ENCODE results near the gene RIN1. TPM values are rescaled to one million over a fixed set of nuclear protein-coding genes. Genes with fewer than 3 reads are reported as not detected.

RIN1 gene
- total and polyA plus RNA-seq, 10 donors: 2.3 to 10.9 (median 7.6) TPM

- H3K36me3 ChIP-seq: no peaks in the 10 kb centered on the region
- intact Hi-C loops (cut with DNase I; ENCODE audit: low total_unique reads): loop anchor here (5.0 kb wide), 1 partner anchor 77 kb away; no protein-coding TSS in a partner anchor
- no peak overlapping the region for H3K27ac ChIP-seq
- H3K27me3 ChIP-seq (replicated peaks in 1 of 7): no peaks in the 10 kb centered on the region
- no peak for DNase-seq
- H3K4me3 ChIP-seq: no peak overlapping the region
- peaks cover 5 to 41% (median 22%) of the 10 kb centered on the region in 6 donors for H3K4me1 ChIP-seq
- H3K9me3 ChIP-seq: no peaks in the 10 kb centered on the region
- WGBS, 5 donors: 86 to 88% (median 86%) methylated on average over 8 of the region's 8 CpGs
- TF ChIP-seq POLR2A (IDR thresholded peaks at IDR 0.05): no peak
- TF ChIP-seq CTCF (IDR thresholded peaks at IDR 0.05 in 8 of 11, conservative IDR thresholded peaks at IDR 0.05 in 3 of 11): no peak
- TF ChIP-seq POLR2AphosphoS5 (IDR thresholded peaks at IDR 0.05): no peak
Measured at GRCh38 chr11:66310324-66310723, 25.9 kb downstream of the RIN1 start.

- DNase-seq: no peak
- no peak overlapping the region for H3K4me3 ChIP-seq
- no peak overlapping the region for H3K27ac ChIP-seq
- TF ChIP-seq POLR2A (IDR thresholded peaks at IDR 0.05) (no peak), CTCF (IDR thresholded peaks at IDR 0.05 in 8 of 11, conservative IDR thresholded peaks at IDR 0.05 in 3 of 11) (no peak)
- intact Hi-C loops (cut with DNase I; ENCODE audit: low total_unique reads): no loop called here
- no peaks in the 10 kb centered on the region for H3K36me3 ChIP-seq
- H3K9me3 ChIP-seq: no peaks in the 10 kb centered on the region
- no peaks in the 10 kb centered on the region for H3K27me3 ChIP-seq (replicated peaks in 1 of 7)
- H3K4me1 ChIP-seq: peaks cover 5 to 33% (median 20%) of the 10 kb centered on the region in 6 donors
- WGBS, 5 donors: 46 to 69% (median 51%) methylated on average over 3 of the region's 3 CpGs
Measured at GRCh38 chr11:66309475-66309874, 26.8 kb downstream of the RIN1 start.

GRCh38 chr11:66302656-66303055, 33.6 kb downstream of the RIN1 start:
- Histone ChIP-seq H3K4me3 (no peak overlapping the region), H3K9me3 (no peaks in the 10 kb centered on the region), H3K4me1 (no peaks in the 10 kb centered on the region), H3K27ac (no peak overlapping the region), H3K27me3 (replicated peaks in 1 of 7) (no peaks in the 10 kb centered on the region), H3K36me3 (no peaks in the 10 kb centered on the region)
- intact Hi-C loops (cut with DNase I; ENCODE audit: low total_unique reads): no loop called here
- DNase-seq: no peak
- WGBS, 5 donors: 85 to 92% (median 86%) methylated on average over 12 of the region's 12 CpGs
- TF ChIP-seq CTCF (IDR thresholded peaks at IDR 0.05 in 8 of 11, conservative IDR thresholded peaks at IDR 0.05 in 3 of 11) (no peak), POLR2AphosphoS5 (IDR thresholded peaks at IDR 0.05) (no peak), POLR2A (IDR thresholded peaks at IDR 0.05) (no peak)

- DNase-seq: no peak
- no peak overlapping the region for H3K27ac ChIP-seq
- intact Hi-C loops (cut with DNase I; ENCODE audit: low total_unique reads): no loop called here
- peaks cover 0 to 31% (median 10%) of the 10 kb centered on the region in 7 donors for H3K27me3 ChIP-seq (replicated peaks in 1 of 7)
- TF ChIP-seq POLR2A (IDR thresholded peaks at IDR 0.05): no peak
- TF ChIP-seq CTCF (IDR thresholded peaks at IDR 0.05 in 8 of 11, conservative IDR thresholded peaks at IDR 0.05 in 3 of 11): no peak
- no peak for TF ChIP-seq POLR2AphosphoS5 (IDR thresholded peaks at IDR 0.05)
- no peaks in the 10 kb centered on the region for H3K36me3 ChIP-seq
- no peak overlapping the region for H3K4me3 ChIP-seq
- no peaks in the 10 kb centered on the region for H3K4me1 ChIP-seq
- 61 to 79% (median 65%) methylated on average over 3 of the region's 3 CpGs for WGBS, 5 donors
- no peaks in the 10 kb centered on the region for H3K9me3 ChIP-seq
Measured at GRCh38 chr11:66299186-66299585, 37.0 kb downstream of the RIN1 start.
